K562 (cell line): ENCODE results near the gene MPL. TPM values are rescaled to one million over a fixed set of nuclear protein-coding genes. Genes with fewer than 3 reads are reported as not detected.

Experiments
- CAMTA2 ChIP-seq: fragments of 250-450 bp; sonication (Bioruptor Pico); conservative IDR thresholded peaks from 2 replicates; pipeline ENCODE4 v1.5.1; 2022
- FOXK2 ChIP-seq, 2 experiments: fragments of 450-650 bp; IDR thresholded peaks in 1 of 2; conservative IDR thresholded peaks in 1 of 2; 2 replicates each; pipeline ENCODE4 v1.6.1; 2016; ENCODE audit warnings: low read depth in 2 of 2, mild to moderate bottlenecking in 1 of 2
- ILF3 ChIP-seq: fragments of 450-650 bp; IDR thresholded peaks from 2 replicates; pipeline ENCODE4 v1.6.1; 2018; ENCODE audit warnings: antibody characterized with exemption, mild to moderate bottlenecking, moderate library complexity, borderline replicate concordance
- KHSRP ChIP-seq: fragments of 450-650 bp; IDR thresholded peaks from 2 replicates; pipeline ENCODE4 v1.6.1; 2017
- NFIC ChIP-seq: fragments of 450-650 bp; IDR thresholded peaks from 2 replicates; pipeline ENCODE4 v1.6.1; 2017; ENCODE audit warnings: mild to moderate bottlenecking, inconsistent platforms
- NONO ChIP-seq, 2 experiments: fragments of 200-400 bp in 1 of 2; fragments of 450-650 bp in 1 of 2; formaldehyde crosslinking in 1 of 2; IDR thresholded peaks; 2 replicates each; pipeline ENCODE4 v1.6.1; 2017; ENCODE audit warnings: low read depth in 2 of 2, mild to moderate bottlenecking in 2 of 2, moderate library complexity in 2 of 2, low read length in 1 of 2
- POLR2AphosphoS2 ChIP-seq: IDR thresholded peaks from 2 replicates; pipeline ENCODE4 v1.6.1; 2012; ENCODE audit warnings: low read length, improper control_type of control experiment
- POLR2AphosphoS5 ChIP-seq: IDR thresholded peaks from 2 replicates; pipeline ENCODE4 v1.6.1; 2011; ENCODE audit warnings: mild to moderate bottlenecking, low read depth, low read length, moderate library complexity; ENCODE audit not compliant: control insufficient read depth, insufficient read depth
- POLR3G ChIP-seq: IDR thresholded peaks from 2 replicates; pipeline ENCODE4 v1.6.1; 2011; ENCODE audit not compliant: insufficient read length, insufficient replicate concordance; ENCODE audit errors: extremely low read depth
- POU5F1 ChIP-seq: fragments of 150-350 bp; IDR thresholded peaks from 2 replicates; pipeline ENCODE4 v1.6.1; 2014; ENCODE audit warnings: borderline replicate concordance, low read length, low read depth, mild to moderate bottlenecking; ENCODE audit not compliant: partially characterized antibody
- SIN3A ChIP-seq, 2 experiments: fragments of 150-350 bp in 1 of 2; IDR thresholded peaks; 2 replicates each; pipeline ENCODE4 v1.6.1; 2011 to 2016; ENCODE audit warnings: borderline replicate concordance in 2 of 2, low read depth in 2 of 2, low read length in 2 of 2, mild to moderate bottlenecking in 2 of 2, moderate library complexity in 2 of 2; ENCODE audit not compliant: control insufficient read depth in 1 of 2
- SMARCA4 ChIP-seq: fragments of 450-650 bp; IDR thresholded peaks from 2 replicates; pipeline ENCODE4 v1.6.1; 2016
- SMARCE1 ChIP-seq: fragments of 450-650 bp; IDR thresholded peaks from 2 replicates; pipeline ENCODE4 v1.7.1; 2016; ENCODE audit warnings: mild to moderate bottlenecking
- SPI1 ChIP-seq: IDR thresholded peaks from 2 replicates; pipeline ENCODE4 v1.6.1; 2011; ENCODE audit warnings: low read depth, low read length, control low read depth, borderline replicate concordance
- TBL1XR1 ChIP-seq, 2 experiments: IDR thresholded peaks; 2 replicates each; pipeline ENCODE4 v1.6.1; 2012; ENCODE audit warnings: improper control_type of control experiment in 2 of 2, low read length in 2 of 2, mild to moderate bottlenecking in 1 of 2
- ZBTB12 ChIP-seq: fragments of 250-450 bp; sonication (Bioruptor Pico); IDR thresholded peaks from 2 replicates; pipeline ENCODE4 v1.4.0; 2020
- ZNF395 ChIP-seq: fragments of 200-800 bp; sonication (Bioruptor generic); IDR thresholded peaks from 2 replicates; pipeline ENCODE4 v1.6.1; 2017; ENCODE audit warnings: missing genetic modification characterization, missing compliant biosample characterization
- polyA plus RNA-seq, 8 experiments: library from polyadenylated mRNA; depleted of rRNA in 4 of 8; stranded (reverse) in 5 of 8; unstranded in 3 of 8; fragments of >200 nt; fragmentation: Nextera tagmentation in 2 of 8; fragmentation: Illumina TruSeq in 1 of 8; extraction: Ambion mirVana in 2 of 8; extraction: Trizol in 1 of 8; gene quantifications; 2 replicates each; pipeline versions ENCODE4 v1.2.1 to v1.2.3, GENCODE V29; 2011 to 2014; ENCODE audit warnings: inconsistent platforms in 1 of 8, missing spikeins in 1 of 8
- total RNA-seq, 7 experiments: library from RNA; depleted of rRNA in 6 of 7; stranded (reverse); fragments of >200 nt in 6 of 7; fragmentation: Illumina TruSeq in 2 of 7; extraction: Trizol in 2 of 7; gene quantifications; 2 replicates each; pipeline versions ENCODE4 v1.2.1 to v1.2.3, GENCODE V29; 2011 to 2021; ENCODE audit warnings: low replicate concordance in 1 of 7
- TF ChIP-seq, protein P1 (sequence below): fragments of 450-650 bp; IDR thresholded peaks from 2 replicates; pipeline ENCODE4 v1.6.1; 2016; ENCODE audit warnings: low read depth, mild to moderate bottlenecking, moderate library complexity

The MPL gene
- total and polyA plus RNA-seq, 9 of the 15 experiments (the other 6 are each of a cell fraction or from before 2014, with no cell fraction given): not detected

- TF ChIP-seq POLR2AphosphoS5: peak; percentile 87
- TF ChIP-seq SMARCE1: peak; percentile 68; the same call in 1 of the 2 replicates
- peak; percentile 53; the same call in 1 of the 2 replicates for TF ChIP-seq SMARCA4
- TF ChIP-seq SIN3A (IDR thresholded peaks at IDR 0.05; ENCODE audit: borderline replicate concordance in 2 of 2, control insufficient read depth in 1 of 2, low read depth in 2 of 2, low read length in 2 of 2): peak; percentile 90 to 92; a peak in 3 of 4 replicates
- TF ChIP-seq POLR2AphosphoS2: peak; percentile 59; the same call in 1 of the 2 replicates
- no peak for TF ChIP-seq ILF3
- TF ChIP-seq POU5F1: no peak
- TF ChIP-seq NFIC: peak; percentile 77
- TF ChIP-seq NONO (IDR thresholded peaks at IDR 0.05; ENCODE audit: low read depth in 2 of 2, low read length in 1 of 2): peak; percentile 64 to 85; a peak in 2 of 4 replicates
- TF ChIP-seq, protein P1, sequence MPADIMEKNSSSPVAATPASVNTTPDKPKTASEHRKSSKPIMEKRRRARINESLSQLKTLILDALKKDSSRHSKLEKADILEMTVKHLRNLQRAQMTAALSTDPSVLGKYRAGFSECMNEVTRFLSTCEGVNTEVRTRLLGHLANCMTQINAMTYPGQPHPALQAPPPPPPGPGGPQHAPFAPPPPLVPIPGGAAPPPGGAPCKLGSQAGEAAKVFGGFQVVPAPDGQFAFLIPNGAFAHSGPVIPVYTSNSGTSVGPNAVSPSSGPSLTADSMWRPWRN: 0 out of 2 replicates have a peak, but pooled peaks have one; percentile 8
- TF ChIP-seq FOXK2 (conservative IDR thresholded peaks at IDR 0.05 in 1 of 2, IDR thresholded peaks at IDR 0.05 in 1 of 2; ENCODE audit: low read depth in 2 of 2): peak; percentile 54 to 74; a peak in 3 of 4 replicates
- no peak for TF ChIP-seq POLR3G
- TF ChIP-seq KHSRP: 0 out of 2 replicates have a peak, but pooled peaks have one; percentile 32
- TF ChIP-seq SPI1: peak; percentile 89
- 0 out of 2 replicates have a peak, but pooled peaks have one; percentile 17 for TF ChIP-seq CAMTA2 (CRISPR knock-in tag)
- TF ChIP-seq ZNF395 (CRISPR knock-in tag): peak; percentile 40; the same call in 1 of the 2 replicates
- TF ChIP-seq ZBTB12 (CRISPR knock-in tag): 0 out of 2 replicates have a peak, but pooled peaks have one; percentile 22
- peak in 1 of 2 experiments; percentile 41; a peak in 1 of 4 replicates for TF ChIP-seq TBL1XR1 (IDR thresholded peaks at IDR 0.05; ENCODE audit: low read length in 2 of 2)
Observed at GRCh38 chr1:43389326-43390313, 52.0 kb downstream of the MPL start, which contains the start of the genes MED8 and SZT2 (continued).
